Measurements from ENCODE around the gene PTGES.

PTGES gene

GRCh38 chr9:129718647-129719046 is 34.2 kb downstream of the PTGES start:
- no peak for DNase-seq (ENCODE audit: low read depth in 2 of 2)

GRCh38 chr9:129717991-129718390 is 34.9 kb downstream of the PTGES start:
- DNase-seq (ENCODE audit: low read depth in 2 of 2), result no peak

GRCh38 chr9:129716091-129716490 is 36.8 kb downstream of the PTGES start:
- no peak for DNase-seq (ENCODE audit: low read depth in 2 of 2)

GRCh38 chr9:129714511-129715061 is 38.3 kb downstream of the PTGES start:
- no peak for DNase-seq (ENCODE audit: low read depth in 2 of 2)

GRCh38 chr9:129713402-129713679 is 39.5 kb downstream of the PTGES start:
- DNase-seq (ENCODE audit: low read depth in 2 of 2), result no peak

GRCh38 chr9:129712634-129713401 is 40.0 kb downstream of the PTGES start:
- no peak for DNase-seq (ENCODE audit: low read depth in 2 of 2)

- DNase-seq (ENCODE audit: low read depth in 2 of 2), result no peak
Observed at GRCh38 chr9:129710169-129710453, 42.7 kb downstream of the PTGES start.

- no peak for DNase-seq (ENCODE audit: low read depth in 2 of 2)
Observed at GRCh38 chr9:129709438-129710168, 43.2 kb downstream of the PTGES start.

GRCh38 chr9:129708793-129709192 is 44.0 kb downstream of the PTGES start:
- no peak for DNase-seq (ENCODE audit: low read depth in 2 of 2)

- no peak for DNase-seq (ENCODE audit: low read depth in 2 of 2)
Observed at GRCh38 chr9:129704807-129705206, 48.0 kb downstream of the PTGES start.

GRCh38 chr9:129703667-129704355 is 49.0 kb downstream of the PTGES start:
- no peak for DNase-seq (ENCODE audit: low read depth in 2 of 2)

- DNase-seq (ENCODE audit: low read depth in 2 of 2), result no peak
Observed at GRCh38 chr9:129702589-129703520, 50.0 kb downstream of the PTGES start.

GRCh38 chr9:129701549-129701948 is 51.3 kb downstream of the PTGES start:
- DNase-seq (ENCODE audit: low read depth in 2 of 2), result no peak

GRCh38 chr9:129701054-129701453 is 51.8 kb downstream of the PTGES start:
- DNase-seq (ENCODE audit: low read depth in 2 of 2), result no peak

- no peak for DNase-seq (ENCODE audit: low read depth in 2 of 2)
Observed at GRCh38 chr9:129698254-129698757, 54.5 kb downstream of the PTGES start.

- peak; percentile 23 to 44 for DNase-seq (ENCODE audit: low read depth in 2 of 2)
Observed at GRCh38 chr9:129697656-129698253, 55.1 kb downstream of the PTGES start.

- DNase-seq (ENCODE audit: low read depth in 2 of 2), result no peak
Observed at GRCh38 chr9:129696944-129697655, 55.7 kb downstream of the PTGES start.

GRCh38 chr9:129695870-129696269 is 57.0 kb downstream of the PTGES start:
- DNase-seq (ENCODE audit: low read depth in 2 of 2), result no peak

- DNase-seq (ENCODE audit: low read depth in 2 of 2), result no peak
Observed at GRCh38 chr9:129694243-129694646, 58.6 kb downstream of the PTGES start.

- no peak for DNase-seq (ENCODE audit: low read depth in 2 of 2)
Observed at GRCh38 chr9:129693741-129694140, 59.1 kb downstream of the PTGES start.

All from stimulated activated CD8-positive, alpha-beta memory T cell treated with anti-CD3 and anti-CD28 coated beads, Interleukin-15, amount 100 ng/mL, for 48 hours (primary cell).